Breast epithelium (tissue), 3 donors: ENCODE data around the gene CNTNAP5.

Experiments used
- POLR2A ChIP-seq: fragments of 450-650 bp; IDR thresholded peaks from one replicate; pipeline ENCODE4 v1.6.1; 2016; ENCODE audit warnings: antibody characterized with exemption, mild to moderate bottlenecking, moderate library complexity
- TF ChIP-seq, protein P1 (sequence below), 3 donors: fragments of 450-650 bp; IDR thresholded peaks; one replicate each; pipeline ENCODE4 v1.5.1; 2016 to 2017; ENCODE audit warnings: antibody characterized with exemption in 3 of 3, mild to moderate bottlenecking in 3 of 3, moderate library complexity in 3 of 3

DNA sequence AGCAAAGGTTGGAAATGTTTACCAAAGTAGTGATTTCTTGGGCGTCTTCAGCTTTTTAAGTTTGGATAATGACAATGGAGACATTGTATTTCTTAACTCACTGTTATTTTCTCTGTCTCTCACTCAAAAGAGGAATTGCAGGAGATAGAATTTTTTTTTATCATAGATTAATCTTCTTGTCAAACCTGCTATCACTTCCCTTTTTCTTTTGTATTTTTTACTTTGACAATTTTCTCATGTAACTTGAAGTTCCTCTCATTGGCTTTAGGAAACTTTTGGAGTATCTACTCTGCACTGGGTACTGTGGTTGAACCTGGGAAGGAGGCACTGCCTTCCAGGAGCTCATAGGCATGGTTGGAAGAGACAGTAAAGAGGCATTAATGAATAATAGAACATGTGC, 489.1 kb downstream of the CNTNAP5 start:
- TF ChIP-seq POLR2A = no peak
- TF ChIP-seq, protein P1, sequence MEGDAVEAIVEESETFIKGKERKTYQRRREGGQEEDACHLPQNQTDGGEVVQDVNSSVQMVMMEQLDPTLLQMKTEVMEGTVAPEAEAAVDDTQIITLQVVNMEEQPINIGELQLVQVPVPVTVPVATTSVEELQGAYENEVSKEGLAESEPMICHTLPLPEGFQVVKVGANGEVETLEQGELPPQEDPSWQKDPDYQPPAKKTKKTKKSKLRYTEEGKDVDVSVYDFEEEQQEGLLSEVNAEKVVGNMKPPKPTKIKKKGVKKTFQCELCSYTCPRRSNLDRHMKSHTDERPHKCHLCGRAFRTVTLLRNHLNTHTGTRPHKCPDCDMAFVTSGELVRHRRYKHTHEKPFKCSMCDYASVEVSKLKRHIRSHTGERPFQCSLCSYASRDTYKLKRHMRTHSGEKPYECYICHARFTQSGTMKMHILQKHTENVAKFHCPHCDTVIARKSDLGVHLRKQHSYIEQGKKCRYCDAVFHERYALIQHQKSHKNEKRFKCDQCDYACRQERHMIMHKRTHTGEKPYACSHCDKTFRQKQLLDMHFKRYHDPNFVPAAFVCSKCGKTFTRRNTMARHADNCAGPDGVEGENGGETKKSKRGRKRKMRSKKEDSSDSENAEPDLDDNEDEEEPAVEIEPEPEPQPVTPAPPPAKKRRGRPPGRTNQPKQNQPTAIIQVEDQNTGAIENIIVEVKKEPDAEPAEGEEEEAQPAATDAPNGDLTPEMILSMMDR (IDR thresholded peaks at IDR 0.05) = no peak
